GM19328 (cell line): ENCODE measurements around the gene XPR1.
"Not testable (repeated sequence)": the region's sequence is repeated elsewhere in the genome, so short reads cannot be mapped to it uniquely, and the experiment has no call there.

Source experiments
- ATAC-seq: cut with Tn5 transposase; IDR thresholded peaks from one replicate; pipeline ENCODE4 v1.9.1; 2021; ENCODE audit warnings: mild to moderate bottlenecking, moderate library complexity; ENCODE audit not compliant: unreplicated experiment

Gene XPR1

GRCh38 chr1:180710746-180711145 is 78.9 kb downstream of the XPR1 start:
- not testable (repeated sequence) for ATAC-seq

GRCh38 chr1:180711260-180711659 is 79.4 kb downstream of the XPR1 start:
- ATAC-seq: not testable (repeated sequence)

- ATAC-seq: no peak
These were observed 88.9 kb downstream of the XPR1 start for GRCh38 chr1:180720753-180721152.

- no peak for ATAC-seq
These were observed 90.8 kb downstream of the XPR1 start for GRCh38 chr1:180722586-180722985.

GRCh38 chr1:180724055-180724454 is 92.2 kb downstream of the XPR1 start:
- no peak for ATAC-seq

- not testable (repeated sequence) for ATAC-seq
These were observed 94.2 kb downstream of the XPR1 start for GRCh38 chr1:180726024-180726423.

GRCh38 chr1:180727751-180728150 is 95.9 kb downstream of the XPR1 start:
- not testable (repeated sequence) for ATAC-seq

- ATAC-seq: no peak
These were observed 96.8 kb downstream of the XPR1 start for GRCh38 chr1:180728472-180729106.

GRCh38 chr1:180731131-180731530 is 99.3 kb downstream of the XPR1 start:
- ATAC-seq: no peak

- no peak for ATAC-seq
These were observed 101.0 kb downstream of the XPR1 start for GRCh38 chr1:180732866-180733265.

- ATAC-seq: no peak
These were observed 102.5 kb downstream of the XPR1 start for GRCh38 chr1:180734366-180734765.

- ATAC-seq: no peak
These were observed 110.8 kb downstream of the XPR1 start for GRCh38 chr1:180742663-180743062.

- no peak for ATAC-seq
These were observed 112.0 kb downstream of the XPR1 start for GRCh38 chr1:180743868-180744267.

GRCh38 chr1:180745098-180745497 is 113.3 kb downstream of the XPR1 start:
- ATAC-seq: no peak

- no peak for ATAC-seq
These were observed 120.1 kb downstream of the XPR1 start for GRCh38 chr1:180751921-180752320.

- no peak for ATAC-seq
These were observed 122.6 kb downstream of the XPR1 start for GRCh38 chr1:180754453-180754852.

- ATAC-seq: no peak
These were observed 125.8 kb downstream of the XPR1 start for GRCh38 chr1:180757657-180758056.

GRCh38 chr1:180762796-180763195 is 131.0 kb downstream of the XPR1 start:
- ATAC-seq: no peak

- ATAC-seq: no peak
These were observed 133.3 kb downstream of the XPR1 start for GRCh38 chr1:180765151-180765550.

- no peak for ATAC-seq
These were observed 138.1 kb downstream of the XPR1 start for GRCh38 chr1:180769889-180770288.

- no peak for ATAC-seq
These were observed 141.5 kb downstream of the XPR1 start for GRCh38 chr1:180773210-180773865.

GRCh38 chr1:180775801-180776200 is 144.0 kb downstream of the XPR1 start:
- ATAC-seq: no peak
